Vagina (tissue), 2 donors: Measurements from ENCODE around the gene ZEB2.

ENCODE experiments used
- POLR2A ChIP-seq, 2 donors: fragments of 450-650 bp; IDR thresholded peaks; one replicate each; pipeline ENCODE4 v1.6.1; 2017; ENCODE audit warnings: antibody characterized with exemption in 2 of 2, mild to moderate bottlenecking in 2 of 2, moderate library complexity in 2 of 2
- POLR2AphosphoS5 ChIP-seq, 2 donors: sonication (generic); formaldehyde crosslinking; IDR thresholded peaks; one replicate each; pipeline ENCODE4 v1.9.0; 2017; ENCODE audit warnings: antibody characterized with exemption in 2 of 2, mild to moderate bottlenecking in 2 of 2, low read depth in 1 of 2; ENCODE audit not compliant: insufficient read depth in 1 of 2

- TF ChIP-seq POLR2AphosphoS5 (IDR thresholded peaks at IDR 0.05; ENCODE audit: insufficient read depth in 1 of 2, low read depth in 1 of 2) (no peak), POLR2A (IDR thresholded peaks at IDR 0.05) (no peak)
Measured at GRCh38 chr2:144479138-144479537, 40.8 kb downstream of the ZEB2 start.
